Stimulated activated CD8-positive, alpha-beta memory T cell treated with anti-CD3 and anti-CD28 coated beads, Interleukin-4, amount 100 ng/mL, for 48 hours (primary cell): ENCODE data around the gene TEX47.

Experiments
- DNase-seq: peaks from one replicate; pipeline ENCODE4 v3.0.0-alpha.2; 2020

Gene TEX47

GRCh38 chr7:88795553-88795952, at the start of gene TEX47:
TEX47 (minus strand) TSS chr7:88795737; CDS start chr7:88794942, 795 bp downstream.
- DNase-seq, result no peak

GRCh38 chr7:88845091-88845490, 49.6 kb upstream of the TEX47 start:
- DNase-seq, result no peak

- DNase-seq, result no peak
Observed at GRCh38 chr7:88842201-88842600, 46.7 kb upstream of the TEX47 start.

- DNase-seq, result no peak
Observed at GRCh38 chr7:88835147-88835728, 39.7 kb upstream of the TEX47 start.

GRCh38 chr7:88826222-88826621, 30.7 kb upstream of the TEX47 start:
- DNase-seq, result no peak

- no peak for DNase-seq
Observed at GRCh38 chr7:88818552-88818951, 23.0 kb upstream of the TEX47 start.

GRCh38 chr7:88806280-88807037, 10.9 kb upstream of the TEX47 start:
- DNase-seq, result no peak

- no peak for DNase-seq
Observed at GRCh38 chr7:88801046-88801445, 5.5 kb upstream of the TEX47 start.

- DNase-seq, result no peak
Observed at GRCh38 chr7:88792361-88792760, 3.2 kb downstream of the TEX47 start.

- DNase-seq, result no peak
Observed at GRCh38 chr7:88791891-88792290, 3.6 kb downstream of the TEX47 start.

GRCh38 chr7:88789480-88790064, 6.0 kb downstream of the TEX47 start:
- DNase-seq, result no peak

- no peak for DNase-seq
Observed at GRCh38 chr7:88787777-88788176, 7.8 kb downstream of the TEX47 start.

GRCh38 chr7:88775838-88776237, 19.7 kb downstream of the TEX47 start:
- DNase-seq, result no peak

- no peak for DNase-seq
Observed at GRCh38 chr7:88772776-88773175, 22.8 kb downstream of the TEX47 start.

- no peak for DNase-seq
Observed at GRCh38 chr7:88771417-88771816, 24.1 kb downstream of the TEX47 start.

GRCh38 chr7:88761779-88762178, 33.8 kb downstream of the TEX47 start:
- no peak for DNase-seq

GRCh38 chr7:88760136-88760515, 35.4 kb downstream of the TEX47 start:
- DNase-seq, result no peak

GRCh38 chr7:88759230-88760135, 36.1 kb downstream of the TEX47 start, which contains the start of gene ZNF804B:
ZNF804B (plus strand) TSS chr7:88759700; CDS start chr7:88759977, 277 bp downstream.
- peak; percentile 24 for DNase-seq

GRCh38 chr7:88758381-88759229, 36.9 kb downstream of the TEX47 start:
- DNase-seq, result no peak

GRCh38 chr7:88757371-88757770, 38.2 kb downstream of the TEX47 start:
- DNase-seq, result no peak

- DNase-seq, result no peak
Observed at GRCh38 chr7:88756802-88757201, 38.7 kb downstream of the TEX47 start.

GRCh38 chr7:88746126-88746525, 49.4 kb downstream of the TEX47 start:
- DNase-seq, result no peak
